Upper lobe of right lung (tissue), 1 donor: ENCODE data around the gene EML6. TPM values are rescaled to one million over a fixed set of nuclear protein-coding genes. Genes with fewer than 3 reads are reported as not detected.

Experiments used
- ATAC-seq: fragments of 200-7000 bp; cut with Tn5 transposase; one replicate; pipeline ENCODE4 v1.9.1; 2020; ENCODE audit warnings: mild to moderate bottlenecking, moderate library complexity
- DNase-seq: peaks from one replicate; pipeline ENCODE4 v3.0.0-alpha.2; 2020
- H3K27ac ChIP-seq: fragments of 200-600 bp; one replicate; pipeline ENCODE4 v1.8.0; 2022
- H3K27me3 ChIP-seq: fragments of 200-600 bp; one replicate; pipeline ENCODE4 v1.8.0; 2022; ENCODE audit warnings: mild to moderate bottlenecking
- H3K36me3 ChIP-seq: fragments of 200-600 bp; one replicate; pipeline ENCODE4 v1.8.0; 2022
- H3K4me1 ChIP-seq: fragments of 200-600 bp; one replicate; pipeline ENCODE4 v1.8.0; 2022
- H3K4me3 ChIP-seq: fragments of 200-600 bp; one replicate; pipeline ENCODE4 v1.8.0; 2022; ENCODE audit warnings: mild to moderate bottlenecking
- H3K9me3 ChIP-seq: fragments of 200-600 bp; one replicate; pipeline ENCODE4 v1.8.0; 2022
- CTCF ChIP-seq: fragments of 200-600 bp; IDR thresholded peaks from one replicate; pipeline ENCODE4 v1.8.0; 2022; ENCODE audit warnings: antibody characterized with exemption
- intact Hi-C: fragments of 100-400 bp; cut with DNase I; formaldehyde crosslinking; loops from one replicate; pipeline ENCODE4 v1.11.0; 2022
- total RNA-seq: library from RNA; stranded (reverse); fragmentation: NEBNext Ultra II Directional; extraction: Animal tissue kit (Norgen Biotek cat#: 25700); gene quantifications from one replicate; pipeline ENCODE4 v1.2.1, GENCODE V29; 2021
- donor health status: DM: no; HTN: yes; CAD: no; lungs with severe emphysema.

Gene EML6
- total RNA-seq, 1 donor from 2014 or later: 1.4 TPM

GRCh38 chr2:54916637-54917036, 193.2 kb downstream of the EML6 start:
- DNase-seq (no peak), ATAC-seq (no peak)
- TF ChIP-seq CTCF: no peak
- Histone ChIP-seq H3K4me3 (no peak overlapping the region), H3K27ac (no peak overlapping the region), H3K27me3 (no peaks in the 10 kb centered on the region), H3K4me1 (no peaks in the 10 kb centered on the region), H3K9me3 (no peaks in the 10 kb centered on the region), H3K36me3 (no peaks in the 10 kb centered on the region)
- intact Hi-C loops: no loop called here

- no peak overlapping the region for H3K27ac ChIP-seq
- no peaks in the 10 kb centered on the region for H3K27me3 ChIP-seq
- H3K9me3 ChIP-seq: no peaks in the 10 kb centered on the region
- intact Hi-C loops: no loop called here
- H3K4me1 ChIP-seq: no peaks in the 10 kb centered on the region
- DNase-seq (no peak), ATAC-seq (no peak)
- TF ChIP-seq CTCF: no peak
- H3K36me3 ChIP-seq: no peaks in the 10 kb centered on the region
- no peak overlapping the region for H3K4me3 ChIP-seq
These were observed 195.3 kb downstream of the EML6 start for GRCh38 chr2:54918647-54919280.

- intact Hi-C loops: no loop called here
- no peaks in the 10 kb centered on the region for H3K36me3 ChIP-seq
- no peak overlapping the region for H3K4me3 ChIP-seq
- H3K27ac ChIP-seq: no peak overlapping the region
- no peak for TF ChIP-seq CTCF
- no peaks in the 10 kb centered on the region for H3K27me3 ChIP-seq
- no peak for ATAC-seq
- no peaks in the 10 kb centered on the region for H3K9me3 ChIP-seq
- H3K4me1 ChIP-seq: no peaks in the 10 kb centered on the region
- DNase-seq: no peak
These were observed 197.2 kb downstream of the EML6 start for GRCh38 chr2:54920660-54921059.

GRCh38 chr2:54924121-54924520, 200.7 kb downstream of the EML6 start:
- DNase-seq: no peak
- Histone ChIP-seq H3K27ac (no peak overlapping the region), H3K4me1 (no peaks in the 10 kb centered on the region), H3K36me3 (no peaks in the 10 kb centered on the region), H3K27me3 (no peaks in the 10 kb centered on the region), H3K4me3 (no peak overlapping the region), H3K9me3 (no peaks in the 10 kb centered on the region)
- ATAC-seq: no peak
- TF ChIP-seq CTCF: no peak
- intact Hi-C loops: no loop called here

- intact Hi-C loops: no loop called here
- no peak for TF ChIP-seq CTCF
- ATAC-seq (no peak), DNase-seq (no peak)
- H3K27me3 ChIP-seq: no peaks in the 10 kb centered on the region
- no peak overlapping the region for H3K27ac ChIP-seq
- H3K36me3 ChIP-seq: no peaks in the 10 kb centered on the region
- H3K9me3 ChIP-seq: no peaks in the 10 kb centered on the region
- no peaks in the 10 kb centered on the region for H3K4me1 ChIP-seq
- H3K4me3 ChIP-seq: no peak overlapping the region
These were observed 201.6 kb downstream of the EML6 start for GRCh38 chr2:54925022-54925421.
